Panc1 (cell line): Measurements from ENCODE around the gene TMEM43.

Source experiments
- CTCF ChIP-seq: fragments of 450-650 bp; IDR thresholded peaks from 2 replicates; pipeline ENCODE4 v1.5.1; 2017; ENCODE audit warnings: mild to moderate bottlenecking
- POLR2AphosphoS5 ChIP-seq: IDR thresholded peaks from 2 replicates; pipeline ENCODE4 v1.6.1; 2012; ENCODE audit warnings: mild to moderate bottlenecking, low read depth, low read length, moderate library complexity

- TF ChIP-seq CTCF (no peak), POLR2AphosphoS5 (no peak)
Measured at GRCh38 chr3:14133188-14133800, 8.4 kb downstream of the TMEM43 start.
